OCI-LY3 (cell line): ENCODE measurements around the gene OCIAD1.

Experiments
- CTCF ChIP-seq: fragments of 200-600, 300-600 bp; sonication (generic); IDR thresholded peaks from 2 replicates; pipeline ENCODE4 v1.5.1; 2014; ENCODE audit warnings: antibody characterized with exemption, low read length, low read depth
- EZH2phosphoT487 ChIP-seq: fragments of 200-600 bp; shearing (Covaris generic); IDR thresholded peaks from 2 replicates; pipeline ENCODE4 v1.6.1; 2018; ENCODE audit warnings: antibody characterized with exemption, mixed run types, low read depth

- TF ChIP-seq CTCF (no peak), EZH2phosphoT487 (no peak)
These were observed 43.8 kb upstream of the OCIAD1 start for GRCh38 chr4:48787056-48787455.
